CD4-positive, alpha-beta memory T cell (primary cell): ENCODE measurements around the gene ANO10. TPM values are rescaled to one million over a fixed set of nuclear protein-coding genes. Genes with fewer than 3 reads are reported as not detected.
"Not testable (repeated sequence)": the region's sequence is repeated elsewhere in the genome, so short reads cannot be mapped to it uniquely, and the experiment has no call there.

Experiments
- CTCF ChIA-PET: fragments of 350-600 bp; sonication (Branson Sonifier 250); formaldehyde crosslinking; loops from one replicate; lab custom pipeline; 2021; ENCODE audit warnings: inconsistent platforms; ENCODE audit not compliant: partially characterized antibody; lab: Charles Lee
- POLR2A ChIA-PET: fragments of 350-600 bp; sonication (Branson Sonifier 250); formaldehyde crosslinking; loops from one replicate; lab custom pipeline; 2021; ENCODE audit not compliant: partially characterized antibody; lab: Charles Lee
- DNase-seq, 5 donors: peaks; one replicate each; pipeline versions ENCODE4 v3.0.0 to v3.0.0-alpha.2; 2020 to 2022; ENCODE audit warnings: mixed read lengths in 1 of 5
- H3K27ac ChIP-seq: one replicate; pipeline ENCODE4 v1.7.0; 2013; ENCODE audit warnings: low read depth, low read length
- H3K27me3 ChIP-seq: 2 replicates; pipeline ENCODE4 v1.7.0; 2013; ENCODE audit warnings: mild to moderate bottlenecking, low read length, moderate library complexity; ENCODE audit not compliant: insufficient read depth
- H3K36me3 ChIP-seq: 2 replicates; pipeline ENCODE4 v1.7.0; 2013; ENCODE audit warnings: mild to moderate bottlenecking, low read length, moderate library complexity; ENCODE audit not compliant: insufficient read depth
- H3K4me1 ChIP-seq: 2 replicates; pipeline ENCODE4 v1.7.0; 2013; ENCODE audit warnings: mild to moderate bottlenecking, low read length, moderate library complexity; ENCODE audit not compliant: insufficient read depth
- H3K4me3 ChIP-seq, 2 donors: one replicate each; pipeline ENCODE4 v1.7.0; 2013; ENCODE audit warnings: low read length in 2 of 2, mild to moderate bottlenecking in 1 of 2
- H3K9me3 ChIP-seq, 2 donors: one replicate each; pipeline ENCODE4 v1.7.0; 2013; ENCODE audit warnings: low read length in 2 of 2, control low read depth in 1 of 2; ENCODE audit not compliant: control insufficient read depth in 1 of 2
- H3K27ac Mint-ChIP-seq, 7 donors: one replicate each; pipeline ENCODE4 v1.8.0; 2020 to 2021; ENCODE audit warnings: mixed read lengths in 7 of 7, mild to moderate bottlenecking in 6 of 7, inconsistent platforms in 3 of 7, moderate library complexity in 3 of 7
- H3K27me3 Mint-ChIP-seq, 2 donors: one replicate each; pipeline ENCODE4 v1.8.0; 2020 to 2021; ENCODE audit warnings: mixed read lengths in 2 of 2
- H3K36me3 Mint-ChIP-seq, 2 donors: one replicate each; pipeline ENCODE4 v1.8.0; 2020 to 2021; ENCODE audit warnings: mixed read lengths in 2 of 2, inconsistent platforms in 1 of 2, mild to moderate bottlenecking in 1 of 2
- H3K4me1 Mint-ChIP-seq, 4 donors: one replicate each; pipeline ENCODE4 v1.8.0; 2020 to 2021; ENCODE audit warnings: mixed read lengths in 4 of 4, mild to moderate bottlenecking in 1 of 4
- H3K4me3 Mint-ChIP-seq, 8 donors: one replicate each; pipeline ENCODE4 v1.8.0; 2020 to 2021; ENCODE audit warnings: mixed read lengths in 8 of 8, mild to moderate bottlenecking in 7 of 8, moderate library complexity in 6 of 8, inconsistent platforms in 3 of 8
- H3K9me3 Mint-ChIP-seq, 8 donors: one replicate each; pipeline ENCODE4 v1.8.0; 2020 to 2021; ENCODE audit warnings: mixed read lengths in 8 of 8, mild to moderate bottlenecking in 5 of 8, inconsistent platforms in 3 of 8, moderate library complexity in 1 of 8
- intact Hi-C: fragments of 100-400 bp; cut with micrococcal nuclease; formaldehyde crosslinking; loops from one replicate; pipeline ENCODE4 v1.15.1; 2023
- polyA plus RNA-seq, 2 donors: library from polyadenylated mRNA; unstranded; fragments of 300-500 nt; fragmentation: Illumina TruSeq; gene quantifications; one replicate each; pipeline ENCODE4 v1.2.3, GENCODE V29; 2021
- total RNA-seq, 2 experiments: library from RNA; stranded (reverse); gene quantifications; one replicate each; pipeline ENCODE4 v1.2.3, GENCODE V29; 2021

The ANO10 gene
- total and polyA plus RNA-seq, 4 experiments from 2014 or later: 8.6 to 9.9 (median 9.6) TPM

DNA sequence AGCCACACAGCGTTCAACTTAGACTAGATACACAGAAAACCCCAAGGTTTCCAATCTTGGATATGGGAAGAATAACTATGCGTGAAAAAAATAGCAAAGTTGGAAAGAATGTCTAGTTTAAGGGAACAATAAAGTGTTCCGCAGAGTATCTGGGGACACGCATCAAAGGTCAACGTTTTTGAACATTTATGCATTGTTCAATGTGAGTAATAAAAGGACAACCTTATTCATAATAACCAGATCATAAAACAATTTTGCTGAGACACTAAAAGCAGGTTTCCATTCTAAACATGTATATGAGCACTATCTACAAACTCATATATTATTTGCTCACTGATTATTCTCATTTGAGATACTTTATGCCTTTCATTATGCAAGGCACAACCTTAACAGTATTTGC lies 7.8 kb downstream of the ANO10 start:
- POLR2A ChIA-PET: interaction anchor here (0.6 kb wide), 1 partner anchor 35 kb away, joined by 3 read pairs; no protein-coding TSS in a partner anchor
- H3K4me1 Mint-ChIP-seq: peaks cover 0 to 3% (median 2%) of the 10 kb centered on the region in 4 donors
- H3K27me3 Mint-ChIP-seq: no peaks in the 10 kb centered on the region
- Histone ChIP-seq H3K27ac (no peak overlapping the region), H3K4me3 (no peak overlapping the region), H3K27me3 (no peaks in the 10 kb centered on the region), H3K4me1 (no peaks in the 10 kb centered on the region), H3K36me3 (no peaks in the 10 kb centered on the region), H3K9me3 (no peaks in the 10 kb centered on the region)
- no peak for DNase-seq
- no peaks in the 10 kb centered on the region for H3K36me3 Mint-ChIP-seq
- intact Hi-C loops: no loop called here
- H3K9me3 Mint-ChIP-seq: peaks cover 0 to 2% (median 0%) of the 10 kb centered on the region in 8 donors
- H3K27ac Mint-ChIP-seq: no peak overlapping the region
- no peak overlapping the region for H3K4me3 Mint-ChIP-seq
- CTCF ChIA-PET: no interaction called here

DNA sequence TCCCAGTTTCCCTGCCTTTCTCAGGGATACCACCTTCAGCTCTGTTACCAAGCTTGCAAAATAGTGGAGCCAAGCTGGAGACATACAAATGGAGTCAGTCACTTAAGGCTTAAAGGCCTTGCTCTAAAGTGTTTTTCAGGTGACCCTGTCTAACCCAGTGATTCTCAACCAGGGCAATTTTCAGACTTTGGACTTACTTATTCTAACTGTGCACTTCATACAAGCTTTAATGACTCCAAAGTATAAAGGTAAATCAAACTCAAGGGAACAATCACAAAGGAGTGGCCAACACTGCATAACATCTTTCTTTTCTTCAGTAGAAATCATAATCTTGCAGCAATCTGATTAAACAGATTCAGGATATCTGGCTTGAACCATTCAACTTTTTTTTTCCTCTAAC lies 9.4 kb downstream of the ANO10 start:
- Mint-ChIP-seq H3K27me3 (no peaks in the 10 kb centered on the region), H3K9me3 (peaks cover 0 to 2% (median 0%) of the 10 kb centered on the region in 8 donors), H3K27ac (no peak overlapping the region), H3K4me3 (no peak overlapping the region), H3K4me1 (peaks cover 0 to 3% (median 2%) of the 10 kb centered on the region in 4 donors), H3K36me3 (no peaks in the 10 kb centered on the region)
- intact Hi-C loops: no loop called here
- CTCF ChIA-PET: no interaction called here
- H3K9me3 ChIP-seq: no peaks in the 10 kb centered on the region
- H3K27me3 ChIP-seq: no peaks in the 10 kb centered on the region
- POLR2A ChIA-PET: no interaction called here
- no peaks in the 10 kb centered on the region for H3K36me3 ChIP-seq
- H3K4me3 ChIP-seq: no peak overlapping the region
- H3K27ac ChIP-seq: no peak overlapping the region
- no peak for DNase-seq
- H3K4me1 ChIP-seq: no peaks in the 10 kb centered on the region

DNA sequence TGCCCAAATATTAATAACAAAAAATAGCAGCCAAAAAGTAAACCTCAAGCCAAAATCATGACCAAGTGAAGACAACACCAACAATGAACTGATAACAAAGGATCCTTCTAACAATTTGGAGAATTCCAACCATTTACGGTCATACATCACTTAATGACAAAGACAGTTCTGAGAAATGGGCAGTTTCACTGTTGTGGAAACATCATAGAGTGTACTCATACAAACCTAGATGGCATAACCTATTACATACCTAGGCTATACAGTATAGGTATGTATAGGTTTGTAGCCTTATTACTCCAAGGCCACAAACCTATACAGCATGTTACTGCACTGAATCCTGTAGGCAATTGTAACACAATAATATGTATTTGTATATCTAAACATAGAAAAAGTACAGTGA lies 12.4 kb downstream of the ANO10 start:
- no peaks in the 10 kb centered on the region for H3K36me3 ChIP-seq
- ChIA-PET POLR2A (interaction anchor here (1.8 kb wide), 1 partner anchor 12 kb away, joined by 7 read pairs; the partner anchor contains the start of gene ANO10), CTCF (no interaction called here)
- H3K4me1 Mint-ChIP-seq: peaks cover 0 to 1% (median 0%) of the 10 kb centered on the region in 4 donors
- H3K27me3 Mint-ChIP-seq: no peaks in the 10 kb centered on the region
- H3K27me3 ChIP-seq: no peaks in the 10 kb centered on the region
- H3K9me3 ChIP-seq: no peaks in the 10 kb centered on the region
- DNase-seq: no peak
- peaks cover 0 to 2% (median 0%) of the 10 kb centered on the region in 8 donors for H3K9me3 Mint-ChIP-seq
- H3K36me3 Mint-ChIP-seq: peaks cover 3 to 6% of the 10 kb centered on the region in 2 donors
- intact Hi-C loops: no loop called here
- no peak overlapping the region for H3K27ac Mint-ChIP-seq
- H3K4me1 ChIP-seq: no peaks in the 10 kb centered on the region
- H3K4me3 ChIP-seq: no peak overlapping the region
- no peak overlapping the region for H3K27ac ChIP-seq
- H3K4me3 Mint-ChIP-seq: peak overlapping the region in 1 of 8 donors; percentile 36

DNA sequence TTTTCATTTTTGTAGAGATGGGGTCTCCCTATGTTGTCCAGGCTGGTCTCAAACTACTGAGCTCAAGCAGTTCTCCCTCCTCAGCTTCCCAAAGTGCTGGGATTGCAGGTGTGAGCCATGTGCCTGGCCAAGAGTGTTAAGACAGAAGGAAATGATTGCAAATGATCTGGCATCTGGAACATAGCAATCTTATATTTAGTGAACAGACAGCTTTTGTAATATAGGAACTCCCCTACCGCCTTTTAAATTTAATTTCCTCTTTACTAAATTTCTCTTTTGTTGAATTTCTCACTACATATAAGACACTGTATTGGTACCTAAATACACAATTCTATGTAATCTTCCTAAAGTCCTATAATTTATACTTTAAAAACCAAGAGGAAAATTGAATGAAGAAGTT lies 13.1 kb downstream of the ANO10 start:
- Histone ChIP-seq H3K9me3 (no peaks in the 10 kb centered on the region), H3K27ac (no peak overlapping the region), H3K4me3 (no peak overlapping the region), H3K4me1 (no peaks in the 10 kb centered on the region), H3K36me3 (no peaks in the 10 kb centered on the region), H3K27me3 (no peaks in the 10 kb centered on the region)
- Mint-ChIP-seq H3K36me3 (peaks cover 6 to 12% of the 10 kb centered on the region in 2 donors), H3K4me3 (no peak overlapping the region), H3K9me3 (peaks cover 0 to 2% (median 0%) of the 10 kb centered on the region in 8 donors), H3K4me1 (peaks cover 0 to 1% (median 0%) of the 10 kb centered on the region in 4 donors), H3K27me3 (no peaks in the 10 kb centered on the region), H3K27ac (peak overlapping the region in 1 of 7 donors; percentile 50)
- POLR2A ChIA-PET: interaction anchor here (1.8 kb wide), 1 partner anchor 13 kb away, joined by 7 read pairs; the partner anchor contains the start of gene ANO10
- intact Hi-C loops: no loop called here
- CTCF ChIA-PET: no interaction called here
- no peak for DNase-seq

DNA sequence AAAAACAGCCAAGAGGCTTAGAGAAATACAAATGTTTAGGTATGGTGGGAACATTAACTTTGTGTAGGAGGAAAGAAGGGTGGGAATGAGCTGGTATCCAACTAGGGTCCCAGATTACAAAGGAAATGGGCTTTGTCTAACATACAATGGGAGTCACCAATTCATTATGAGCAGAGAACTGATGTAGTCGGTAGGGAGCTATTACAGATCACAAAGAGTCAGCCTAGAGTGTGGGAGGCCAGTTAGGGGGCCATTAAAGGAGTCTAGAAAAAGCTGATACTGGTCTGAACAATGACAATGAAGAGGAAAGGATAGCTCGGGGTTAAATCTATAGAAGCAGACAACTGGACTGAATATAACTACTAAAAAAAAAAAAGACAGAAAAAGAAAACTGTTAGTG lies 15.5 kb downstream of the ANO10 start:
- H3K4me1 ChIP-seq: no peaks in the 10 kb centered on the region
- no peaks in the 10 kb centered on the region for H3K36me3 ChIP-seq
- ChIA-PET POLR2A (no interaction called here), CTCF (no interaction called here)
- intact Hi-C loops: no loop called here
- H3K36me3 Mint-ChIP-seq: peaks cover 6 to 21% of the 10 kb centered on the region in 2 donors
- no peak overlapping the region for H3K4me3 ChIP-seq
- no peaks in the 10 kb centered on the region for H3K9me3 ChIP-seq
- DNase-seq: no peak
- no peak overlapping the region for H3K27ac Mint-ChIP-seq
- H3K9me3 Mint-ChIP-seq: no peaks in the 10 kb centered on the region
- no peak overlapping the region for H3K27ac ChIP-seq
- no peaks in the 10 kb centered on the region for H3K27me3 ChIP-seq
- H3K27me3 Mint-ChIP-seq: no peaks in the 10 kb centered on the region
- H3K4me1 Mint-ChIP-seq: no peaks in the 10 kb centered on the region
- no peak overlapping the region for H3K4me3 Mint-ChIP-seq

GRCh38 chr3:43599959-43600358 lies 21.9 kb downstream of the ANO10 start:
- H3K27me3 ChIP-seq, CTCF ChIA-PET, H3K4me3 Mint-ChIP-seq, H3K4me1 ChIP-seq, H3K36me3 ChIP-seq, H3K4me1 Mint-ChIP-seq, H3K27ac ChIP-seq, POLR2A ChIA-PET, H3K27ac Mint-ChIP-seq, intact Hi-C loops, DNase-seq, H3K4me3 ChIP-seq, H3K9me3 ChIP-seq, H3K27me3 Mint-ChIP-seq: not testable (repeated sequence)
- Mint-ChIP-seq H3K36me3 (peaks cover 15 to 28% of the 10 kb centered on the region in 2 donors), H3K9me3 (peaks cover 0 to 13% (median 10%) of the 10 kb centered on the region in 8 donors)

DNA sequence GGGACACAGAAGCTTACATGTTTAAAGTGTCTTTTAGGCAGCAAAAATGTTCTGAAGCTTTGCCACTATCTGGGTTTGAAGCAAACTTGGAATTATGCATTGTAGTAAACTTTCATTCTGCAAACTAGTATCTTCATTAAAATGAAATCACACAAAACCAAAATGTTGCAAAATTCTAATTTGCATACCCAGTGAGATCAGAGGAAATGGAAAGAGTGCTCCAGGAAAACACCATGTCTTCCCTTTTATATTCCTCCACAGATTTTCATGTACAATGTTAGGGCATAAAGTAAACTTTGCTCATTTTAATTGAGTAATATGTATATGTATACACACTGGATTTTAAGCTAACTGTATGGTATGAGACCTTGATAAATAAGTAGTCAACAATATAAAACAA lies 23.9 kb downstream of the ANO10 start:
- H3K27me3 Mint-ChIP-seq: no peaks in the 10 kb centered on the region
- DNase-seq: no peak
- ChIA-PET CTCF (no interaction called here), POLR2A (no interaction called here)
- H3K9me3 Mint-ChIP-seq: peaks cover 0 to 21% (median 15%) of the 10 kb centered on the region in 8 donors
- Histone ChIP-seq H3K27ac (no peak overlapping the region), H3K36me3 (no peaks in the 10 kb centered on the region), H3K4me1 (no peaks in the 10 kb centered on the region), H3K9me3 (no peaks in the 10 kb centered on the region), H3K4me3 (no peak overlapping the region), H3K27me3 (no peaks in the 10 kb centered on the region)
- H3K4me1 Mint-ChIP-seq: no peaks in the 10 kb centered on the region
- peaks cover 20 to 33% of the 10 kb centered on the region in 2 donors for H3K36me3 Mint-ChIP-seq
- no peak overlapping the region for H3K27ac Mint-ChIP-seq
- no peak overlapping the region for H3K4me3 Mint-ChIP-seq
- intact Hi-C loops: no loop called here
